Measurements from ENCODE around the gene RNF166.

The RNF166 gene

GRCh38 chr16:88723507-88723887 lies 17.3 kb upstream of the RNF166 start:
- no peak overlapping the region for H3K27ac ChIP-seq (ENCODE audit: low read depth, low read length)
- H3K36me3 ChIP-seq (ENCODE audit: control insufficient read depth, low read length) = peaks cover 86% of the 10 kb centered on the region
- no peaks in the 10 kb centered on the region for H3K79me2 ChIP-seq (ENCODE audit: control insufficient read depth, low read length)

GRCh38 chr16:88722784-88723506 lies 16.7 kb upstream of the RNF166 start:
- H3K9me3 ChIP-seq (ENCODE audit: control insufficient read depth, insufficient read depth, low read length) = no peaks in the 10 kb centered on the region
- H3F3A ChIP-seq (ENCODE audit: control insufficient read depth, insufficient read depth) = no peaks in the 10 kb centered on the region; the same call in 1 of the 2 replicates
- no peaks in the 10 kb centered on the region for H3K79me2 ChIP-seq (ENCODE audit: control insufficient read depth, low read length)
- no peak overlapping the region for H3K4me2 ChIP-seq (ENCODE audit: low read length)
- H4K20me1 ChIP-seq (ENCODE audit: control insufficient read depth, insufficient read depth, low read depth, low read length) = no peaks in the 10 kb centered on the region
- TF ChIP-seq CTCF (IDR thresholded peaks at IDR 0.05; ENCODE audit: low read depth, low read length, poor library complexity, severe bottlenecking) (no peak), EZH2phosphoT487 (IDR thresholded peaks at IDR 0.05; ENCODE audit: borderline replicate concordance, low read length) (no peak)
- H3K9me2 ChIP-seq (replicated peaks; ENCODE audit: control insufficient read depth, low read length) = no peaks in the 10 kb centered on the region
- H3K36me3 ChIP-seq (ENCODE audit: control insufficient read depth, low read length) = peaks cover 91% of the 10 kb centered on the region
- no peaks in the 10 kb centered on the region for H3K27me3 ChIP-seq (ENCODE audit: control insufficient read depth, low read length)
- H3K27ac ChIP-seq (ENCODE audit: low read depth, low read length) = no peak overlapping the region
- no peak overlapping the region for H3K4me3 ChIP-seq (ENCODE audit: low read length)
- no peaks in the 10 kb centered on the region for H3K4me1 ChIP-seq (ENCODE audit: control insufficient read depth, low read length)

More at GRCh38 chr16:88723507-88723887, 17.3 kb upstream of the RNF166 start:
- Histone ChIP-seq H3K4me3 (ENCODE audit: low read length) (no peak overlapping the region), H3K27me3 (ENCODE audit: control insufficient read depth, low read length) (no peaks in the 10 kb centered on the region), H3K4me2 (ENCODE audit: low read length) (no peak overlapping the region), H4K20me1 (ENCODE audit: control insufficient read depth, insufficient read depth, low read depth, low read length) (no peaks in the 10 kb centered on the region), H3K9me2 (replicated peaks; ENCODE audit: control insufficient read depth, low read length) (no peaks in the 10 kb centered on the region), H3K4me1 (ENCODE audit: control insufficient read depth, low read length) (no peaks in the 10 kb centered on the region), H3F3A (ENCODE audit: control insufficient read depth, insufficient read depth) (no peaks in the 10 kb centered on the region; the same call in 1 of the 2 replicates), H3K9me3 (ENCODE audit: control insufficient read depth, insufficient read depth, low read length) (no peaks in the 10 kb centered on the region)
- TF ChIP-seq CTCF (IDR thresholded peaks at IDR 0.05; ENCODE audit: low read depth, low read length, poor library complexity, severe bottlenecking) = no peak
- TF ChIP-seq EZH2phosphoT487 (IDR thresholded peaks at IDR 0.05; ENCODE audit: borderline replicate concordance, low read length) = no peak

- H3K4me3 ChIP-seq (ENCODE audit: low read length) = no peak overlapping the region
- H3K36me3 ChIP-seq (ENCODE audit: control insufficient read depth, low read length) = peaks cover 91% of the 10 kb centered on the region
- no peaks in the 10 kb centered on the region for H4K20me1 ChIP-seq (ENCODE audit: control insufficient read depth, insufficient read depth, low read depth, low read length)
- no peaks in the 10 kb centered on the region for H3K79me2 ChIP-seq (ENCODE audit: control insufficient read depth, low read length)
- no peaks in the 10 kb centered on the region for H3K27me3 ChIP-seq (ENCODE audit: control insufficient read depth, low read length)
- no peak overlapping the region for H3K4me2 ChIP-seq (ENCODE audit: low read length)
- no peaks in the 10 kb centered on the region for H3K4me1 ChIP-seq (ENCODE audit: control insufficient read depth, low read length)
- H3K9me2 ChIP-seq (replicated peaks; ENCODE audit: control insufficient read depth, low read length) = no peaks in the 10 kb centered on the region
- no peak overlapping the region for H3K27ac ChIP-seq (ENCODE audit: low read depth, low read length)
- H3F3A ChIP-seq (ENCODE audit: control insufficient read depth, insufficient read depth) = no peaks in the 10 kb centered on the region; the same call in none of the 2 replicates
- TF ChIP-seq EZH2phosphoT487 (IDR thresholded peaks at IDR 0.05; ENCODE audit: borderline replicate concordance, low read length) (no peak), CTCF (IDR thresholded peaks at IDR 0.05; ENCODE audit: low read depth, low read length, poor library complexity, severe bottlenecking) (no peak)
- no peaks in the 10 kb centered on the region for H3K9me3 ChIP-seq (ENCODE audit: control insufficient read depth, insufficient read depth, low read length)
These were observed 15.9 kb upstream of the RNF166 start for GRCh38 chr16:88721815-88722755.

Data from DOHH2 (cell line).